SW 1271 (cell line): ENCODE results near the gene KIRREL3.
"Not testable (repeated sequence)": the region's sequence is repeated elsewhere in the genome, so short reads cannot be mapped to it uniquely, and the experiment has no call there.

Source experiments
- DNase-seq, 2 experiments: peaks; one replicate each; lab custom pipeline; 2025; lab: John Stamatoyannopoulos, UW

The KIRREL3 gene

GRCh38 chr11:126952533-126952932 is 48.0 kb downstream of the KIRREL3 start:
- DNase-seq: not testable (repeated sequence)

GRCh38 chr11:126951465-126951864 is 49.1 kb downstream of the KIRREL3 start:
- DNase-seq: no peak

GRCh38 chr11:126949066-126949891 is 51.3 kb downstream of the KIRREL3 start:
- DNase-seq: no peak

- DNase-seq: no peak
Observed at GRCh38 chr11:126948563-126948962, 52.0 kb downstream of the KIRREL3 start.

GRCh38 chr11:126945319-126945718 is 55.3 kb downstream of the KIRREL3 start:
- DNase-seq: no peak

GRCh38 chr11:126943316-126943715 is 57.3 kb downstream of the KIRREL3 start:
- DNase-seq: no peak

- no peak for DNase-seq
Observed at GRCh38 chr11:126942146-126942545, 58.4 kb downstream of the KIRREL3 start.

- no peak for DNase-seq
Observed at GRCh38 chr11:126939552-126939951, 61.0 kb downstream of the KIRREL3 start.

- no peak for DNase-seq
Observed at GRCh38 chr11:126938718-126939117, 61.9 kb downstream of the KIRREL3 start.

- no peak for DNase-seq
Observed at GRCh38 chr11:126930091-126930841, 70.3 kb downstream of the KIRREL3 start.

GRCh38 chr11:126929179-126930061 is 71.2 kb downstream of the KIRREL3 start:
- DNase-seq: no peak

- DNase-seq: no peak
Observed at GRCh38 chr11:126927623-126928022, 72.9 kb downstream of the KIRREL3 start.

- no peak for DNase-seq
Observed at GRCh38 chr11:126926376-126926791, 74.2 kb downstream of the KIRREL3 start.

- DNase-seq: no peak
Observed at GRCh38 chr11:126925321-126926093, 75.1 kb downstream of the KIRREL3 start.

- no peak for DNase-seq
Observed at GRCh38 chr11:126924376-126925040, 76.1 kb downstream of the KIRREL3 start.

GRCh38 chr11:126920833-126921232 is 79.7 kb downstream of the KIRREL3 start:
- no peak for DNase-seq

GRCh38 chr11:126919147-126919823 is 81.3 kb downstream of the KIRREL3 start:
- DNase-seq: no peak

- DNase-seq: no peak
Observed at GRCh38 chr11:126918556-126918955, 82.0 kb downstream of the KIRREL3 start.

- peak in 1 of 2 experiments; percentile 23 for DNase-seq
Observed at GRCh38 chr11:126917531-126918204, 82.9 kb downstream of the KIRREL3 start.

GRCh38 chr11:126915430-126915829 is 85.1 kb downstream of the KIRREL3 start:
- DNase-seq: no peak
